ENCODE data around the gene CDKN2AIPNL. TPM values are rescaled to one million over a fixed set of nuclear protein-coding genes. Genes with fewer than 3 reads are reported as not detected.

The CDKN2AIPNL gene
- total RNA-seq, 1 experiment from 2014 or later = 38.2 TPM

- Histone ChIP-seq H3K9ac (ENCODE audit: low read length) (no peak overlapping the region), H3K9me3 (ENCODE audit: low read length) (0 out of 2 replicates have a peak, but pooled peaks cover 5% of the 10 kb centered on the region), H3K4me2 (ENCODE audit: low read length) (no peak overlapping the region), H3K27ac (ENCODE audit: low read length) (no peak overlapping the region), H4K20me1 (ENCODE audit: low read length) (no peaks in the 10 kb centered on the region), H3K79me2 (ENCODE audit: low read length) (no peaks in the 10 kb centered on the region), H3K36me3 (ENCODE audit: low read depth, low read length) (no peaks in the 10 kb centered on the region), H3K27me3 (ENCODE audit: low read length) (no peaks in the 10 kb centered on the region), H3K9me2 (replicated peaks; ENCODE audit: low read length) (no peaks in the 10 kb centered on the region), H3F3A (ENCODE audit: low read length, unreplicated experiment) (no peaks in the 10 kb centered on the region), H2AFZ (ENCODE audit: low read length) (no peak overlapping the region), H3K4me1 (ENCODE audit: insufficient read depth, low read length) (no peaks in the 10 kb centered on the region), H3K4me3 (ENCODE audit: low read length) (no peak overlapping the region)
- TF ChIP-seq EZH2 (IDR thresholded peaks at IDR 0.05; ENCODE audit: low read length, unreplicated experiment) (no peak), EZH2phosphoT487 (IDR thresholded peaks at IDR 0.05; ENCODE audit: borderline replicate concordance, low read length) (no peak)
- TF ChIP-seq, protein P1, sequence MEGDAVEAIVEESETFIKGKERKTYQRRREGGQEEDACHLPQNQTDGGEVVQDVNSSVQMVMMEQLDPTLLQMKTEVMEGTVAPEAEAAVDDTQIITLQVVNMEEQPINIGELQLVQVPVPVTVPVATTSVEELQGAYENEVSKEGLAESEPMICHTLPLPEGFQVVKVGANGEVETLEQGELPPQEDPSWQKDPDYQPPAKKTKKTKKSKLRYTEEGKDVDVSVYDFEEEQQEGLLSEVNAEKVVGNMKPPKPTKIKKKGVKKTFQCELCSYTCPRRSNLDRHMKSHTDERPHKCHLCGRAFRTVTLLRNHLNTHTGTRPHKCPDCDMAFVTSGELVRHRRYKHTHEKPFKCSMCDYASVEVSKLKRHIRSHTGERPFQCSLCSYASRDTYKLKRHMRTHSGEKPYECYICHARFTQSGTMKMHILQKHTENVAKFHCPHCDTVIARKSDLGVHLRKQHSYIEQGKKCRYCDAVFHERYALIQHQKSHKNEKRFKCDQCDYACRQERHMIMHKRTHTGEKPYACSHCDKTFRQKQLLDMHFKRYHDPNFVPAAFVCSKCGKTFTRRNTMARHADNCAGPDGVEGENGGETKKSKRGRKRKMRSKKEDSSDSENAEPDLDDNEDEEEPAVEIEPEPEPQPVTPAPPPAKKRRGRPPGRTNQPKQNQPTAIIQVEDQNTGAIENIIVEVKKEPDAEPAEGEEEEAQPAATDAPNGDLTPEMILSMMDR (conservative IDR thresholded peaks at IDR 0.05; ENCODE audit: low read depth, low read length) = no peak
- DNase-seq (no peak), ATAC-seq (no peak)
- POLR2A ChIA-PET (ENCODE audit: unreplicated experiment) = no interaction called here
- CTCF ChIA-PET = no interaction called here
- BruUV-seq (replicated peaks) = no TSS peak
- intact Hi-C loops (cut with micrococcal nuclease) = no loop called here
These were observed 8.7 kb upstream of the CDKN2AIPNL start for GRCh38 chr5:134420343-134420742.

GRCh38 chr5:134418958-134419357 is 7.3 kb upstream of the CDKN2AIPNL start:
- Histone ChIP-seq H3K9me3 (ENCODE audit: low read length) (0 out of 2 replicates have a peak, but pooled peaks cover 5% of the 10 kb centered on the region), H2AFZ (ENCODE audit: low read length) (no peak overlapping the region), H3K9me2 (replicated peaks; ENCODE audit: low read length) (no peaks in the 10 kb centered on the region), H3K79me2 (ENCODE audit: low read length) (no peaks in the 10 kb centered on the region), H3K9ac (ENCODE audit: low read length) (no peak overlapping the region), H3F3A (ENCODE audit: low read length, unreplicated experiment) (no peaks in the 10 kb centered on the region), H3K36me3 (ENCODE audit: low read depth, low read length) (no peaks in the 10 kb centered on the region), H4K20me1 (ENCODE audit: low read length) (no peaks in the 10 kb centered on the region), H3K27me3 (ENCODE audit: low read length) (no peaks in the 10 kb centered on the region), H3K4me2 (ENCODE audit: low read length) (no peak overlapping the region), H3K27ac (ENCODE audit: low read length) (no peak overlapping the region), H3K4me1 (ENCODE audit: insufficient read depth, low read length) (no peaks in the 10 kb centered on the region), H3K4me3 (ENCODE audit: low read length) (no peak overlapping the region)
- ChIA-PET POLR2A (ENCODE audit: unreplicated experiment) (no interaction called here), CTCF (no interaction called here)
- intact Hi-C loops (cut with micrococcal nuclease) = no loop called here
- DNase-seq = no peak
- TF ChIP-seq, protein P1 (conservative IDR thresholded peaks at IDR 0.05; ENCODE audit: low read depth, low read length) = no peak
- TF ChIP-seq EZH2phosphoT487 (IDR thresholded peaks at IDR 0.05; ENCODE audit: borderline replicate concordance, low read length) (no peak), EZH2 (IDR thresholded peaks at IDR 0.05; ENCODE audit: low read length, unreplicated experiment) (no peak)
- no TSS peak for BruUV-seq (replicated peaks)
- ATAC-seq = no peak

GRCh38 chr5:134417707-134418106 is 6.0 kb upstream of the CDKN2AIPNL start:
- no peak for ATAC-seq
- no TSS peak for BruUV-seq (replicated peaks)
- no peak for DNase-seq

More at GRCh38 chr5:134417707-134418106, 6.0 kb upstream of the CDKN2AIPNL start:
- no peaks in the 10 kb centered on the region for H3K9me2 ChIP-seq (replicated peaks; ENCODE audit: low read length)
- H3K9me3 ChIP-seq (ENCODE audit: low read length) = 0 out of 2 replicates have a peak, but pooled peaks cover 5% of the 10 kb centered on the region
- no peak overlapping the region for H3K4me3 ChIP-seq (ENCODE audit: low read length)
- no peak overlapping the region for H3K9ac ChIP-seq (ENCODE audit: low read length)
- no peaks in the 10 kb centered on the region for H3F3A ChIP-seq (ENCODE audit: low read length, unreplicated experiment)
- no peaks in the 10 kb centered on the region for H3K36me3 ChIP-seq (ENCODE audit: low read depth, low read length)
- H4K20me1 ChIP-seq (ENCODE audit: low read length) = no peaks in the 10 kb centered on the region
- H3K27ac ChIP-seq (ENCODE audit: low read length) = no peak overlapping the region
- intact Hi-C loops (cut with micrococcal nuclease) = no loop called here
- H3K79me2 ChIP-seq (ENCODE audit: low read length) = no peaks in the 10 kb centered on the region
- no peak overlapping the region for H2AFZ ChIP-seq (ENCODE audit: low read length)
- no peaks in the 10 kb centered on the region for H3K27me3 ChIP-seq (ENCODE audit: low read length)
- CTCF ChIA-PET = no interaction called here
- POLR2A ChIA-PET (ENCODE audit: unreplicated experiment) = no interaction called here
- no peaks in the 10 kb centered on the region for H3K4me1 ChIP-seq (ENCODE audit: insufficient read depth, low read length)
- no peak for TF ChIP-seq EZH2phosphoT487 (IDR thresholded peaks at IDR 0.05; ENCODE audit: borderline replicate concordance, low read length)
- no peak for TF ChIP-seq EZH2 (IDR thresholded peaks at IDR 0.05; ENCODE audit: low read length, unreplicated experiment)
- TF ChIP-seq, protein P1 (conservative IDR thresholded peaks at IDR 0.05; ENCODE audit: low read depth, low read length) = no peak
- no peak overlapping the region for H3K4me2 ChIP-seq (ENCODE audit: low read length)

Data from PC-3 (cell line).